PC-3 (cell line): ENCODE results near the gene HAUS2. TPM values are rescaled to one million over a fixed set of nuclear protein-coding genes. Genes with fewer than 3 reads are reported as not detected.

Source experiments
- ATAC-seq: fragments of 200-7000 bp; cut with Tn5 transposase; 2 replicates; pipeline ENCODE4 v1.9.1; 2020; ENCODE audit warnings: mild to moderate bottlenecking, moderate library complexity
- BruUV-seq: library from RNA; stranded (reverse); fragments of 400-500 nt; replicated peaks from 2 replicates; lab custom pipeline; 2021; lab: Mats Ljungman, UMichigan
- CTCF ChIA-PET: fragments of 300-600 bp; sonication (Branson Sonifier 250); formaldehyde crosslinking; loops from one replicate; lab custom pipeline; 2022; ENCODE audit warnings: antibody characterized with exemption; lab: Charles Lee
- POLR2A ChIA-PET: fragments of 300-600 bp; sonication (Branson Sonifier 250); formaldehyde crosslinking; loops from one replicate; lab custom pipeline; 2022; ENCODE audit warnings: antibody characterized with exemption; ENCODE audit not compliant: unreplicated experiment; lab: Charles Lee
- DNase-seq: peaks from one replicate; pipeline ENCODE4 v3.0.0-alpha.2; 2015
- H2AFZ ChIP-seq: fragments of 300-600 bp; sonication (generic); 2 replicates; pipeline ENCODE4 v1.6.0; 2016; ENCODE audit warnings: antibody characterized with exemption, low read length
- H3F3A ChIP-seq: fragments of 300-600 bp; sonication (generic); one replicate; pipeline ENCODE4 v1.6.0; 2017; ENCODE audit warnings: antibody characterized with exemption, low read length, control low read depth, mild to moderate bottlenecking; ENCODE audit not compliant: unreplicated experiment
- H3K27ac ChIP-seq: fragments of 300-600 bp; sonication (generic); 2 replicates; pipeline ENCODE4 v1.5.1; 2016; ENCODE audit warnings: mild to moderate bottlenecking, low read length
- H3K27me3 ChIP-seq: fragments of 300-600 bp; sonication (generic); 2 replicates; pipeline ENCODE4 v1.6.1; 2016; ENCODE audit warnings: low read length, mixed read lengths
- H3K36me3 ChIP-seq: fragments of 300-600 bp; sonication (generic); 2 replicates; pipeline ENCODE4 v1.6.1; 2016; ENCODE audit warnings: low read depth, mixed run types, low read length, mixed read lengths
- H3K4me1 ChIP-seq: fragments of 300-600 bp; sonication (generic); 2 replicates; pipeline ENCODE4 v1.5.1; 2016; ENCODE audit warnings: low read length; ENCODE audit not compliant: insufficient read depth
- H3K4me2 ChIP-seq: fragments of 300-600 bp; sonication (generic); 2 replicates; pipeline ENCODE4 v1.6.0; 2016; ENCODE audit warnings: low read length
- H3K4me3 ChIP-seq: fragments of 300-600 bp; sonication (generic); 2 replicates; pipeline ENCODE4 v1.5.1; 2016; ENCODE audit warnings: mild to moderate bottlenecking, low read length, mixed read lengths
- H3K79me2 ChIP-seq: fragments of 300-600 bp; sonication (generic); 2 replicates; pipeline ENCODE4 v1.6.1; 2017; ENCODE audit warnings: low read length, mixed read lengths
- H3K9ac ChIP-seq: fragments of 300-600 bp; sonication (generic); 2 replicates; pipeline ENCODE4 v1.6.0; 2016; ENCODE audit warnings: mild to moderate bottlenecking, low read length
- H3K9me2 ChIP-seq: fragments of 300-600 bp; sonication (generic); replicated peaks from 2 replicates; pipeline ENCODE4 v1.6.1; 2016; ENCODE audit warnings: mixed run types, low read length, mixed read lengths
- H3K9me3 ChIP-seq: fragments of 300-600 bp; sonication (generic); 2 replicates; pipeline ENCODE4 v1.6.1; 2016; ENCODE audit warnings: low read length, mixed read lengths
- H4K20me1 ChIP-seq: fragments of 300-600 bp; sonication (generic); 2 replicates; pipeline ENCODE4 v1.6.1; 2016; ENCODE audit warnings: low read length, mixed read lengths
- CTCF ChIP-seq: fragments of 300-600 bp; sonication (generic); conservative IDR thresholded peaks from 2 replicates; pipeline ENCODE4 v1.5.1; 2017; ENCODE audit warnings: antibody characterized with exemption, low read depth, mild to moderate bottlenecking, low read length
- EZH2 ChIP-seq: fragments of 300-600 bp; sonication (generic); IDR thresholded peaks from one replicate; pipeline ENCODE4 v1.6.1; 2017; ENCODE audit warnings: antibody characterized with exemption, mild to moderate bottlenecking, low read length; ENCODE audit not compliant: unreplicated experiment
- EZH2phosphoT487 ChIP-seq: fragments of 300-600 bp; sonication (generic); IDR thresholded peaks from 2 replicates; pipeline ENCODE4 v1.6.1; 2018; ENCODE audit warnings: mild to moderate bottlenecking, antibody characterized with exemption, low read length, borderline replicate concordance
- intact Hi-C: fragments of 100-400 bp; cut with micrococcal nuclease; formaldehyde crosslinking; loops from 2 replicates; pipeline ENCODE4 v1.9.0; 2023
- total RNA-seq: library from RNA; depleted of rRNA; stranded (reverse); fragments of >200 nt; gene quantifications from 2 replicates; pipeline ENCODE4 v1.2.3, GENCODE V29; 2014

HAUS2 gene
- total RNA-seq, 1 experiment from 2014 or later: 44.1 TPM

DNA sequence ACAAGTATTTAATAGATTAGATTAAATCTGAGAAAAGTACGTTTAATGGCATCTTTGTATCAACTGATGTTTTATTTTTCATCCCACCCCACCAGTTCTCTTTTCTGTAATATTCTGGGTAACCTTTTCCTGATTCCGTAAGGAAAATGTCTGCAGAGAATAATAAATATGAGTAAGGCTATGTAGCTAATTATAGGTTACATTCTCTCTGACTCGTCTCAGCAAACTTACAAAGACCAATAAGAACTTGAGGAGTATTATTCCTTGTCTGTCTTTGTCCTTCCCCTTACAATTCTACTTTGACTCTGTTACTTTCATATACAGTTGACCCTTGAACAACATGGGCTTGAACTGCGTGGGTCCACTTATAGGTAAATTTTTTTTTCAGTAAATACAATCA is 41.1 kb upstream of the HAUS2 start:
- TF ChIP-seq EZH2 (no peak), CTCF (no peak), EZH2phosphoT487 (no peak)
- POLR2A ChIA-PET: no interaction called here
- no peaks in the 10 kb centered on the region for H3K27me3 ChIP-seq
- peaks cover 9% of the 10 kb centered on the region for H3K4me1 ChIP-seq
- H2AFZ ChIP-seq: no peak overlapping the region
- ATAC-seq (peak; percentile 67), DNase-seq (peak; percentile 31)
- H3K4me2 ChIP-seq: peak overlapping the region; percentile 14; the same call in 1 of the 2 replicates
- H3F3A ChIP-seq: no peaks in the 10 kb centered on the region
- H3K36me3 ChIP-seq: no peaks in the 10 kb centered on the region
- H3K4me3 ChIP-seq: no peak overlapping the region
- no peak overlapping the region for H3K27ac ChIP-seq
- no peaks in the 10 kb centered on the region for H3K9me2 ChIP-seq
- H3K9me3 ChIP-seq: no peaks in the 10 kb centered on the region
- CTCF ChIA-PET: no interaction called here
- no TSS peak for BruUV-seq
- peaks cover 6% of the 10 kb centered on the region for H3K79me2 ChIP-seq
- intact Hi-C loops: no loop called here
- H3K9ac ChIP-seq: no peak overlapping the region
- H4K20me1 ChIP-seq: no peaks in the 10 kb centered on the region

- DNase-seq (no peak), ATAC-seq (no peak)
- H3K27me3 ChIP-seq: no peaks in the 10 kb centered on the region
- H3K9me3 ChIP-seq: no peaks in the 10 kb centered on the region
- POLR2A ChIA-PET: interaction anchor here (0.7 kb wide), 1 partner anchor 9 kb away, joined by 6 read pairs; no protein-coding TSS in a partner anchor
- H3K4me1 ChIP-seq: peaks cover 9% of the 10 kb centered on the region
- H3K4me2 ChIP-seq: no peak overlapping the region
- H4K20me1 ChIP-seq: no peaks in the 10 kb centered on the region
- H3F3A ChIP-seq: no peaks in the 10 kb centered on the region
- no peaks in the 10 kb centered on the region for H3K79me2 ChIP-seq
- no peak overlapping the region for H3K9ac ChIP-seq
- no peaks in the 10 kb centered on the region for H3K36me3 ChIP-seq
- H3K27ac ChIP-seq: no peak overlapping the region
- H3K9me2 ChIP-seq: no peaks in the 10 kb centered on the region
- intact Hi-C loops: no loop called here
- CTCF ChIA-PET: no interaction called here
- BruUV-seq: no TSS peak
- no peak overlapping the region for H2AFZ ChIP-seq
- H3K4me3 ChIP-seq: no peak overlapping the region
- TF ChIP-seq EZH2 (no peak), CTCF (no peak), EZH2phosphoT487 (no peak)
Observed at GRCh38 chr15:42508263-42508690, 40.4 kb upstream of the HAUS2 start.

- no peaks in the 10 kb centered on the region for H3K9me3 ChIP-seq
- H3K9me2 ChIP-seq: no peaks in the 10 kb centered on the region
- DNase-seq (no peak), ATAC-seq (no peak)
- intact Hi-C loops: no loop called here
- H3K36me3 ChIP-seq: no peaks in the 10 kb centered on the region
- H3K79me2 ChIP-seq: no peaks in the 10 kb centered on the region
- no peak overlapping the region for H3K9ac ChIP-seq
- TF ChIP-seq EZH2phosphoT487 (no peak), CTCF (no peak), EZH2 (no peak)
- ChIA-PET CTCF (no interaction called here), POLR2A (interaction anchor here (0.6 to 0.8 kb wide), 2 partner anchors 9 to 39 kb away, joined by 4 to 5 read pairs; no protein-coding TSS in a partner anchor)
- no peak overlapping the region for H3K27ac ChIP-seq
- H3K27me3 ChIP-seq: no peaks in the 10 kb centered on the region
- H2AFZ ChIP-seq: no peak overlapping the region
- H3K4me1 ChIP-seq: peaks cover 9% of the 10 kb centered on the region
- no peaks in the 10 kb centered on the region for H4K20me1 ChIP-seq
- H3F3A ChIP-seq: no peaks in the 10 kb centered on the region
- H3K4me2 ChIP-seq: no peak overlapping the region
- no TSS peak for BruUV-seq
- H3K4me3 ChIP-seq: no peak overlapping the region
Observed at GRCh38 chr15:42510258-42511006, 38.2 kb upstream of the HAUS2 start.
